Muscle layer of colon (tissue), 2 donors: ENCODE results near the gene ANAPC5.
"Not testable (repeated sequence)": the region's sequence is repeated elsewhere in the genome, so short reads cannot be mapped to it uniquely, and the experiment has no call there.

ENCODE experiments used
- H3K27ac ChIP-seq: one replicate; pipeline ENCODE4 v1.7.0; 2013; ENCODE audit warnings: low read depth, mild to moderate bottlenecking, low read length, moderate library complexity
- H3K27me3 ChIP-seq, 2 donors: one replicate each; pipeline ENCODE4 v1.7.0; 2013; ENCODE audit warnings: low read length in 2 of 2, mild to moderate bottlenecking in 2 of 2; ENCODE audit not compliant: insufficient read depth in 2 of 2, control insufficient read depth in 1 of 2
- H3K36me3 ChIP-seq: one replicate; pipeline ENCODE4 v1.7.0; 2013; ENCODE audit warnings: mild to moderate bottlenecking, low read length; ENCODE audit not compliant: insufficient read depth
- H3K4me1 ChIP-seq: one replicate; pipeline ENCODE4 v1.7.0; 2013; ENCODE audit warnings: mild to moderate bottlenecking, low read length; ENCODE audit not compliant: insufficient read depth
- H3K4me3 ChIP-seq, 2 donors: one replicate each; pipeline ENCODE4 v1.7.0; 2013; ENCODE audit warnings: low read length in 2 of 2, low read depth in 1 of 2, mild to moderate bottlenecking in 1 of 2, moderate library complexity in 1 of 2
- H3K9ac ChIP-seq: one replicate; pipeline ENCODE4 v1.7.0; 2013; ENCODE audit warnings: low read length
- H3K9me3 ChIP-seq: one replicate; pipeline ENCODE4 v1.7.0; 2013; ENCODE audit warnings: mild to moderate bottlenecking, low read length
- donor health status: abdominal sarcoma.
- donor health status: Adenocarcinoma of cecum.

ANAPC5 gene

DNA sequence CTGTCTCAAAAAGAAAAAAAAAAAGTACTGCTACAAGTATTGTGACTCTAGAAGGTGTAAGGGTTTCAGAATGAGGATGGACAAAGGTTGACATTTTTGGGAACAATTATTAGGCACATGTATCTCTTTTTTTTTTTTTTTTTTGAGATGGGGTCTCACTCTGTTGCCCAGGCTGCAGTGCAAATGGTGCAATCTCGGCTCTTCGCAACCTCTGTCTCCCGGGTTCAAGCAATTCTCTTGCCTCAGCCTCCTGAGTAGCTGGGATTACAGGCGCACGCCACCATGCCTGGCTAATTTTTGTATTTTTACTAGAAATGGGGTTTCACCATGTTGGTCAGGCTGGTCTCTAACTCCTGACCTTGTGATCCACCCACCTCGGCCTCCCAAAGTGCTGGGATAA, 32.7 kb upstream of the ANAPC5 start:
- H3K4me1 ChIP-seq, H3K36me3 ChIP-seq, H3K9me3 ChIP-seq, H3K9ac ChIP-seq, H3K27me3 ChIP-seq, H3K4me3 ChIP-seq, H3K27ac ChIP-seq: not testable (repeated sequence)

DNA sequence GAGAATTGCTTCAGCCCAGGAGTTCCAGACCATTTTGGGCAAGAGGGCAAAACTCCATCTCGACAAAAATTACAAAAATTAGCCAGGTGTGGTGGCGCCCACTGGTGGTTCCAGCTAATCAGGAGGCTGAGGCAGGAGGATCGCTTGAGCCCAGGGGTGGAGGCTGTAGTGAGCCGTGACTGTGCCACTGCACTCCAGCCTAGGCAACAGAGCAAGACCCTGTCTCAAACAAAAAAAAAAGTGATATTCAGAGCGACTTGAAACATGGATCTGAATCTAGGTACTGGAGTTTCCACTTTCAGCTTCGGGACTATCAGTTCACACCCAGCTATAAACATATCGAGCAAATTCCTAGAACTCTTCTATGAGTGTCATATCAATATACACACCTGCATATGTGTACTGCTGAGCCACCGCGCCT, 31.4 kb upstream of the ANAPC5 start:
- Histone ChIP-seq H3K9me3 (no peaks in the 10 kb centered on the region), H3K27ac (no peak overlapping the region), H3K9ac (no peak overlapping the region), H3K4me1 (no peaks in the 10 kb centered on the region), H3K4me3 (no peak overlapping the region), H3K27me3 (no peaks in the 10 kb centered on the region), H3K36me3 (no peaks in the 10 kb centered on the region)

DNA sequence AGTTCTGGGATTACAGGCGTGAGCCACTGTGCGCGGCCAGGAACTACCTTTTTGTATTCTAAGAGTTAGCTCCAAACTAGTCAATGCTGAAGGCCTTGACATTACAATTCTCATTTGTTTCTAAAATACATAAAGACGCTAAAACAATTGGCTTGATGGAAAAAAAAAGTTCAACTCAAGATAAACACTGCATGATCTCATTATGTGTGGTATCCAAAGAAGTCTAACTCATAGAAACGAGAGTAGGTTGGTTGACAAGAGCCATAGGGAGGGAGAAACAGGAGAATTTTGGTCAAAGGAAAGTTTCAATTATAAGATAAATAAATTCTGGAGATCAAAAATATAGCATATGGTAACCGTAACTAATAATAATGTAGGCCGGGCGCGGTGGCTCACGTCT, 27.7 kb upstream of the ANAPC5 start:
- Histone ChIP-seq H3K9me3 (no peaks in the 10 kb centered on the region), H3K4me1 (no peaks in the 10 kb centered on the region), H3K36me3 (no peaks in the 10 kb centered on the region), H3K27ac (no peak overlapping the region), H3K9ac (no peak overlapping the region), H3K4me3 (no peak overlapping the region), H3K27me3 (no peaks in the 10 kb centered on the region)

DNA sequence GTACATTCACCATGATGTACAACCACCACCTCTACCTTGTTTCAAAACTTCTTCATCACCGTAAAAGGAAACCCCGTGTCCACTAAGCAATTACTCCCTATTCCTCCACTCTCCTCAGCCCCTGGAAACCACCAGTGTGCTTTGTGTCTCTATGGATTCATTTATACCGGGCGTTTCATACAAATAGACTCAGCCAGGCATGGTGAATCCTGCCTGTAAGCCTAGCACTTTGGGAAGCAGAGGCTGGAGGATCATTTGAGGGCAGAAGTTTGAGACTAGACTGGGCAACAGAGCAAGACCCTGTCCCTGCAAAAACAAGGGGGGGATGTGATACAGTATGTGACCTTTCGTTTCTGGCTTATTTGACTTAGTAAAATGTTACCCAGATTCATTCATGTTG, 26.5 kb upstream of the ANAPC5 start:
- Histone ChIP-seq H3K4me1 (no peaks in the 10 kb centered on the region), H3K27me3 (no peaks in the 10 kb centered on the region), H3K36me3 (no peaks in the 10 kb centered on the region), H3K9me3 (no peaks in the 10 kb centered on the region), H3K9ac (no peak overlapping the region), H3K27ac (no peak overlapping the region), H3K4me3 (no peak overlapping the region)

DNA sequence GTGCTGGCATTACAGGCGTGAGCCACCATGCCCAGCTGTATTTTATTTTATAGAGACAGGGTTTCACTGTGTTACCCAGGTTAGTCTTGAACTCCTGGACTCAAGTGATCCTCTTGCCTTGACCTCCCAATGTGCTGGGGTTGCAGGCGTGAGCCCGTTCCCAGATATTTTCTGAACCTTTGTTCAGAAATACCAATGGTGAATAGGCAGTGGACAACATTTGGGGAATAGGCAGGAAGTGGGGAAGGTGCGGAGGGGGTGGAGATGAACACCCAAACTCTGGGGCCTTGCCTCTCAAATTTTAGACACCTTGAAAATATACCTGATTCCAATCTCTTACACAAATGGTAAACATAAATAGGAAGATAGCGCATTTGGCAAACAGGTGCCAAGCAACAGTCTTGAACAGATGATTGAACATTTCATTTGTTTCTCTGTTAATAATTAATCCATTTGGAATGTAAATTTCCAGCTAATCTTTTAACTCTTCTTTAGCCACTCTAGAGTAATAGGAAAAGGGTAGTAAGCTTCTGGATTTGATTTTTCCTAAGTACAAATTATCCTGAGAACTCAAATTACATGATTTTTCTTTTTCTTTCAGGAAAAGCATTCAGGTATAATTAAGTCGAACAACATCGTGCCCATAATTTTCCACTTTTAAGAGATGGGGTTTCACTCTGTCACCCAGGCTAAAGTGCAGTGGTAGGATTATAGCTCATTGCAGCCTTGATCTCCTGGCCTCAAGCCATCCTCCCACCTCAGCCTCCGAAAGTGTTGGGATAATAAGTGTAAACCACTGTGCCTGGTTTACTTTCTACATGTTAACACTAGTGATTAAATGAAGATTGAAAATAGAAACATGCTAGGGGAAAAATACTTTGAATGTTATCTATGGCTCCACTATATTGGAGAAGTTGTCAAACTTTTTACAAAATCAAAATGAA, 24.8 kb upstream of the ANAPC5 start:
- no peak overlapping the region for H3K9ac ChIP-seq
- H3K27ac ChIP-seq, result no peak overlapping the region
- no peaks in the 10 kb centered on the region for H3K36me3 ChIP-seq
- no peaks in the 10 kb centered on the region for H3K4me1 ChIP-seq
- no peaks in the 10 kb centered on the region for H3K9me3 ChIP-seq
- no peaks in the 10 kb centered on the region for H3K27me3 ChIP-seq
- no peak overlapping the region for H3K4me3 ChIP-seq

DNA sequence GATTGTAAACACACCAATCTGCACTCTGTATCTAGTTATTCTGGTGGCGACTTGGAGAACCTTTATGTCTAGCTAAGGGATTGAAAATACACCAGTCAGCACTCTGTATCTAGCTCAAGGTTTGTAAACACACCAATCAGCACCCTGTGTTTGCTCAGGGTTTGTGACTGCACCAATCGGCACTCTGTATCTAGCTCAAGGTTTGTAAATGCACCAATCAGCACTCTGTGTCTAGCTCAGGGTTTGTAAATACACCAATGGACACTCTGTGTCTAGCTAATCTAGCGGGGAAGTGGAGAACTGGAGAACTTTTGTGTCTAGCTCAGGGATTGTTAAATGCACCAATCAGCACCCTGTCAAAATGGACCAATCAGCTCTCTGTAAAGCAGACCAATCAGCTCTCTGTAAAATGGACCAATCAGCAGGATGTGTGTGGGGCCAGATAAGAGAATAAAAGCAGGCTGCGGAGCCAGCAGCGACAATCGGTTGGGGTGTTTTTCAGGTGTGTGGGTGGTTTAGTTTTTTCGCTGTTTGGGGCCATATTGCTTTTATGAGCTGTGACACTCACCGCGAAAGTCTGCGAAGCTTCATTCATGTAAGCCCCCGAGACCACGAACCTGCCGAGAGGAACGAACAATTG, 22.9 kb upstream of the ANAPC5 start:
- H3K4me3 ChIP-seq, H3K27ac ChIP-seq: not testable (repeated sequence)

DNA sequence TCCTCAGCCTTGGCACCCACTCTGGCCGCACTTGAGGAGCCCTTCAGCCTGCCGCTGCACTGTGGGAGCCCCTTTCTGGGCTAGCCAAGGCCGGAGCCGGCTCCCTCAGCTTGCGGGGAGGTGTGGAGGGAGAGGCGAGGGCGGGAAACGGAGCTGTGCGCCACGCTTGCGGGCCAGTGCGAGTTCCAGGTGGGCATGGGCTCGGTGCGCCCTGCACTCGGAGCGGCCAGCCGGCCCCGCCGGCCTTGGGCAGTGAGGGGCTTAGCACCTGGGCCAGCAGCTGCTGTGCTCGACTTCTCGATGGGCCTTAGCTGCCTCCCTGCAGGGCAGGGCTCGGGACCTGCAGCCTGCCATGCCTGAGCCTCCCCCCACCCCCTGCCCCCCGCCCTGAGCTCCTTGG, 22.1 kb upstream of the ANAPC5 start:
- H3K9me3 ChIP-seq, H3K36me3 ChIP-seq, H3K27me3 ChIP-seq, H3K27ac ChIP-seq, H3K4me1 ChIP-seq, H3K4me3 ChIP-seq, H3K9ac ChIP-seq: not testable (repeated sequence)

More for the DNA sequence above, 22.9 kb upstream of the ANAPC5 start:
- not testable (repeated sequence) for H3K9me3 ChIP-seq, H3K4me1 ChIP-seq, H3K27me3 ChIP-seq, H3K36me3 ChIP-seq, H3K9ac ChIP-seq

DNA sequence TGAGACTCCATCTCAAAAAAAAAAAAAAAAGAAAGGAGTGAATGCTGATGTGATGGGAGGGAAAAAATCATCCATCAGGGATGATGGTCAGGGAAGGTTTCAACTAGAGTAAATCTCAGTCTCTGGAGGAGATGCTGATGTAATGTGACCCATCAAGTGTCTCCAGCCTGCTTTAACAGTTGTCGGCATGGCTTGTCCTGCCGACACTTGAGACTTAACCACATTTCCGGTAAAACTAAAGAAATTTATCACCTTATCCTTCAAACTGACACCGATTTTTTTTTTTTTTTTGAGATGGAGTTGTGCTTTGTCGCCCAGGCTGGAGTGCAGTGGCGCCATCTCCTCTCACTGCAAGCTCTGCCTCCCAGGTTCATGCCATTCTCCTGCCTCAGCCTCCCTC, 21.5 kb upstream of the ANAPC5 start:
- H3K36me3 ChIP-seq, result no peaks in the 10 kb centered on the region
- no peak overlapping the region for H3K4me3 ChIP-seq
- no peaks in the 10 kb centered on the region for H3K9me3 ChIP-seq
- H3K27me3 ChIP-seq, result no peaks in the 10 kb centered on the region
- no peaks in the 10 kb centered on the region for H3K4me1 ChIP-seq
- H3K27ac ChIP-seq, result no peak overlapping the region
- H3K9ac ChIP-seq, result no peak overlapping the region

DNA sequence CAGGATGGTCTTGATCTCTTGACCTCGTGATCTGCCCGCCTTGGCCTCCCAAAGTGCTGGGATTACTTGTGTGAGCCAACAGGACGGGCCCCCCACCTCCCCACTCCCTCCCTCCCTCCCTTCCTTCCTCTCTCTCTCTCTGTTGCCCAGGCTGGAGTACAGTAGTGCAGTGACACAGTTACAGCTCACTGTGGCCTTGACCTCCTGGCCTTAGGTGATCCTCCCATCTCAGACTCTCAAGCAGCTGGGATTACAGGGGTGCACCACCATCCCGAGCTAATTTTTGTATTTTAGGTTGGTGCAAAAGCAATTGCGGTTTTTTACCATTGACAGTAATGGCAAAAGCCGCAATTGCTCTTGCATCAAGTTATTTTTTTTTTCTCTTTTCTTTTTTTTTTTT, 19.2 kb upstream of the ANAPC5 start:
- no peak overlapping the region for H3K4me3 ChIP-seq
- H3K4me1 ChIP-seq, result no peaks in the 10 kb centered on the region
- no peak overlapping the region for H3K27ac ChIP-seq
- no peaks in the 10 kb centered on the region for H3K36me3 ChIP-seq
- no peaks in the 10 kb centered on the region for H3K27me3 ChIP-seq
- no peak overlapping the region for H3K9ac ChIP-seq
- no peaks in the 10 kb centered on the region for H3K9me3 ChIP-seq

DNA sequence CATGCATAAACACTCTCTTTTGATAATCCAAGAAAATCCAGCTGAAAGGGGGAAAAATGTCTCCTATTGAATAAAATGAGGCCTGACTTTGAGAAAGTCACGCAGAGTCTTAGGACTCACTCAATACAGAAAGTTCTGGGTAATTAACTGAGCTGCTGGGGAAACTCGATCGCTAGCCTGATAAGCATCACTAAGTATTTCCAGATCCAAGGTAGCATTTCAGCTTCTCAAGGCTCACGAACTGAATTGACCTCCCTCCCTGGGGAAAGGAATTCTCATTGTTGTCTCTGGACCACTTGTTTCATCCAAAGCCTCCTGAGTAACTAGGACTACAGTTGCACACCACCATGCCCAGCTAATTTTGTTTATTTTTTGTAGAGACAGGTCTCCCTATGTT, 13.8 kb upstream of the ANAPC5 start:
- no peak overlapping the region for H3K9ac ChIP-seq
- H3K36me3 ChIP-seq, result no peaks in the 10 kb centered on the region
- no peak overlapping the region for H3K4me3 ChIP-seq
- no peaks in the 10 kb centered on the region for H3K4me1 ChIP-seq
- H3K27ac ChIP-seq, result no peak overlapping the region
- H3K27me3 ChIP-seq, result no peaks in the 10 kb centered on the region
- H3K9me3 ChIP-seq, result no peaks in the 10 kb centered on the region

DNA sequence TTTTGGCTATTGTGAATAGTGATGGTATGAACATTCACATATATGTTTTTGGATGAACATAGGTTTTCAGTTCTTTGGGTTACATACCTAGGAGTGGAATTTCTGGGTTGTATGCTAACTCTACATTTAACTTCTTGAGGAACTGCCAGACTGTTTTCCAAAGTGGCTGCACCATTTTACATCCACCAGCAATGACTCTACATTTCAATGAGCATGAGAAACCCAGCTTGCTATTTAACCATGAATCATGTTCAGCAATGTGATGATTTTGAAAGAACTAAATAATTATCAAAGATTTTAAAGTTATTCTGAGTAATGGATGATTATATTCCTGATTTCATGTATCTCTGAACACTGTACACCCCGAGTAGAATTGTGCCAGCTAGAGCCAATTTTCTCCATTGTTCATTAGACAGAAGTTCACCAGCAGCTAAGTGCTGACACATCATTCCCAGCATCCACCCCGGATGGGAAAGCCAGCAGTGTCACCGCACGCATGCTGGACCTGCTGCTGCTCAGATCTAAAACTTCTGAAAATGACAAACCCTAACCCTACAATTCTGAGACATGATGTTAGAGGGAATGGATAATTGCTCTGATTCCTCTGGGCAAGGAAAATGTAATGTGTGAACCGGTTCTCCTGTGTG, 13.3 kb upstream of the ANAPC5 start:
- Histone ChIP-seq H3K27me3 (no peaks in the 10 kb centered on the region), H3K4me1 (no peaks in the 10 kb centered on the region), H3K9ac (no peak overlapping the region)

More for the DNA sequence above, 13.3 kb upstream of the ANAPC5 start:
- no peak overlapping the region for H3K4me3 ChIP-seq
- no peaks in the 10 kb centered on the region for H3K9me3 ChIP-seq
- no peak overlapping the region for H3K27ac ChIP-seq
- no peaks in the 10 kb centered on the region for H3K36me3 ChIP-seq
